Peyer's patch (tissue), 4 donors: ENCODE measurements around the gene PRDM12.

Experiments used
- POLR2A ChIP-seq, 2 donors: fragments of 450-650 bp; IDR thresholded peaks; one replicate each; pipeline ENCODE4 v1.5.1; 2017; ENCODE audit warnings: antibody characterized with exemption in 2 of 2, mild to moderate bottlenecking in 2 of 2, moderate library complexity in 2 of 2
- TF ChIP-seq, protein P1 (sequence below), 6 experiments: fragments of 450-650 bp in 4 of 6; fragments of 200-600 bp in 2 of 6; sonication (generic) in 1 of 6; IDR thresholded peaks; one replicate each; pipeline ENCODE4 v1.5.1; 2017 to 2019; ENCODE audit warnings: antibody characterized with exemption in 6 of 6, mild to moderate bottlenecking in 3 of 6, moderate library complexity in 1 of 6

DNA sequence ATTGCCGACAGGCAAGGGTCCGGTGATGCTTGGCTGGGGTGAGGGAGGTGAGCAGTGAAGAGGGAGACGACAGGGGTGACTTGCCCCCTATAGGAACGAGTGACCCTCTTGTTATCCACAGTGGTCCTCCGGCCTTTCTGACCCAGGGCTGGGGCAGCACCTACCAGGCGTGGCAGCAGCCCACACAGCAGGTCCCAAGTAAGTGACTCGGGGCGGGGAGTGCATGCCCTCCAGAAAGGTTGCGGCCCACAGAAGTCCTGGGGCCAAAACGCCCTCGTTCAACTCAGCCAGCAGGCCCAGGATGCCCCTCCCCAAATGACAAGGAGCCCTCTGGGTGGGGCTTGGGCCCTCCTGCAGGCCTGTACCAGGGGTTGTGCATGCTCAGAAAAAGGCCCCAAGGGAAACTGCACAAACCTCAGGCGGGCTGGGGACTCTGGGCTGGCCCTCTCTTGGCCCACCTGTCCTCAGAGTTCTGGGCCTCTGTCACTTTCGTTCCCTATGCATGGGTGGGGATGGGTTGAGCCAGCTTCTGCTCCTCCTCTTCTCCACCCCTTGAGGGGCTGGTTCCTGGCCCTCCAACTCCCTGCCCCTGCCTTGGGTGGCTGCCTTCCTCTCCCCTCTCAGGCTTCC is 32.2 kb upstream of the PRDM12 start:
- TF ChIP-seq POLR2A (IDR thresholded peaks at IDR 0.05), result no peak
- TF ChIP-seq, protein P1, sequence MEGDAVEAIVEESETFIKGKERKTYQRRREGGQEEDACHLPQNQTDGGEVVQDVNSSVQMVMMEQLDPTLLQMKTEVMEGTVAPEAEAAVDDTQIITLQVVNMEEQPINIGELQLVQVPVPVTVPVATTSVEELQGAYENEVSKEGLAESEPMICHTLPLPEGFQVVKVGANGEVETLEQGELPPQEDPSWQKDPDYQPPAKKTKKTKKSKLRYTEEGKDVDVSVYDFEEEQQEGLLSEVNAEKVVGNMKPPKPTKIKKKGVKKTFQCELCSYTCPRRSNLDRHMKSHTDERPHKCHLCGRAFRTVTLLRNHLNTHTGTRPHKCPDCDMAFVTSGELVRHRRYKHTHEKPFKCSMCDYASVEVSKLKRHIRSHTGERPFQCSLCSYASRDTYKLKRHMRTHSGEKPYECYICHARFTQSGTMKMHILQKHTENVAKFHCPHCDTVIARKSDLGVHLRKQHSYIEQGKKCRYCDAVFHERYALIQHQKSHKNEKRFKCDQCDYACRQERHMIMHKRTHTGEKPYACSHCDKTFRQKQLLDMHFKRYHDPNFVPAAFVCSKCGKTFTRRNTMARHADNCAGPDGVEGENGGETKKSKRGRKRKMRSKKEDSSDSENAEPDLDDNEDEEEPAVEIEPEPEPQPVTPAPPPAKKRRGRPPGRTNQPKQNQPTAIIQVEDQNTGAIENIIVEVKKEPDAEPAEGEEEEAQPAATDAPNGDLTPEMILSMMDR (IDR thresholded peaks at IDR 0.05), result no peak
